Neural crest cell (in vitro differentiated cells): ENCODE data around the gene OR2V2. TPM values are rescaled to one million over a fixed set of nuclear protein-coding genes. Genes with fewer than 3 reads are reported as not detected.
A peak's percentile ranks its signal among the peaks of the same experiment; 100 is the strongest.
"Not testable (repeated sequence)": the region's sequence is repeated elsewhere in the genome, so short reads cannot be mapped to it uniquely, and the experiment has no call there.

Experiments used
- DNase-seq: peaks from one replicate; pipeline ENCODE4 v3.0.0; 2021; ENCODE audit warnings: low read depth, mixed read lengths, low spot score
- H3K27ac Mint-ChIP-seq: one replicate; pipeline ENCODE4 v1.8.0; 2021; ENCODE audit warnings: mild to moderate bottlenecking, mixed read lengths; ENCODE audit not compliant: unreplicated experiment
- H3K27me3 Mint-ChIP-seq: 2 replicates; pipeline ENCODE4 v1.8.0; 2021; ENCODE audit warnings: low read depth, mild to moderate bottlenecking, mixed read lengths
- H3K36me3 Mint-ChIP-seq: 2 replicates; pipeline ENCODE4 v1.8.0; 2021; ENCODE audit warnings: low read depth, mild to moderate bottlenecking, mixed read lengths
- H3K4me1 Mint-ChIP-seq: 2 replicates; pipeline ENCODE4 v1.8.0; 2021; ENCODE audit warnings: mixed read lengths
- H3K4me3 Mint-ChIP-seq: one replicate; pipeline ENCODE4 v1.8.0; 2021; ENCODE audit warnings: mild to moderate bottlenecking, mixed read lengths
- H3K9me3 Mint-ChIP-seq: 2 replicates; pipeline ENCODE4 v1.8.0; 2021; ENCODE audit warnings: mixed read lengths
- CTCF ChIP-seq: fragments of 200-600 bp; sonication (generic); conservative IDR thresholded peaks from 2 replicates; pipeline ENCODE4 v1.5.0; 2021; ENCODE audit warnings: antibody characterized with exemption, mild to moderate bottlenecking
- total RNA-seq: library from RNA; stranded (reverse); gene quantifications from 2 replicates; pipeline ENCODE4 v1.2.1, GENCODE V29; 2021

OR2V2 gene
- total RNA-seq, 1 donor from 2014 or later = not detected

DNA sequence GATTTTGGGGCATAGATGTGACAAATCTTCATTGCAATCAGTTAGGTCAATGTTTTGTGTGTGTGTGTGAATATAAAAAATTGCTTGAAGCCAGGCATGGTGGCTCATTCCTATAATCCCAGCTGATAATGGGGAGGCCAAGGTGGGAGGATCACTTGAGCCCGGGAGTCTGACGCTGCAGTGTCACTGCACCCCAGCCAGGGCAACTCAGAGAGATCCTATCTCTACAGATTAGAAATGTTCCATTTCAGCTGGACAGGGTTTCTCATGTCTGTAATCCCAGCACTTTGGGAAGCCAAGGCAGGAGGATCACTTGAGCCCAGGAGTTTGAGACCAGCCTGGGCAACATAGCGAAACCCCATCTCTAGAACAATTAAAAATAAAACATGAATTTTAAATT lies 11.5 kb downstream of the OR2V2 start:
- Mint-ChIP-seq H3K9me3 (peaks cover 2% of the 10 kb centered on the region), H3K27me3 (peaks cover 67% of the 10 kb centered on the region), H3K4me1 (peaks cover 14% of the 10 kb centered on the region), H3K4me3 (no peak overlapping the region), H3K27ac (no peak overlapping the region), H3K36me3 (no peaks in the 10 kb centered on the region)
- no peak for TF ChIP-seq CTCF
- no peak for DNase-seq

DNA sequence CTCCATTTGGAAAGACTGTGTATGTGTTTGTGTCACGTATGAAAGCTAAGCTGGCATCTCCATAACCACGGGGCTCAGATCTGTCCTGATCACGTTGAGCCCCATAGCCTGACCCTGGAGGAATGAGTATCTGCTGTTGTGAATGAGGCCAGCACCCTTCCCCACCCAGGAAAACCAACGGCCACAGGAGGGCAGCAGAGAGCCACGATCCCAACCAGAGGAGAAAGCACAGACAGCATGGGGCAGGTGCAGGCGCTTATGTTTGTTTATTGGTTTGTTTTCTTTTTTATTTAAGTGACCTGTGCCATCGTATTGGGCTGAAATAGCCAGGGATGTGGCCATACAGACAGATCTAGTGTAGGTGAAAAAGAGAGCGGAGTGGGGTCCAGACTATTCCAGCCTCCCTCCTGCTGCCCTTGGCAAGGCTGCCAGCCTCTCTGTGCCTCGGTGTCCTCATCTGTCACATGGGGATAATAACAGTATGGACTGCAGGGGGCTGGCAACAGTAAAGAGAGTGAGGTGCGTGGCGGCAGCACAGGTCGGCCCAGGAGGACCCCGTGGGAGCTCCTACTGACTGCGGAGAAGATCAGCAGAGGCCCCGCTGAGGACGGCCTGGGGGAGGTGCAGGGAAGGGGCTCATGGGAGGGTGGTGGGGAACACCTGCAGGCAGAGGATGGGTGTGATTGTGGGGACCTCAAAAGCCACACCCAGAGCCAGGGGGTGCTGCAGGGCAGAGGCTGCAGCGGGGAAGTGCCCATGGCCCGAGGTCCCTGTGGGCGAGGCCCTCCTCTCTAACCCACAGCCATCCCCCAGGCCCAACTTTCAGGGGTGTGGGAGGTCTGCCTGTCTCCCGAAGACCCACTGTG lies 12.1 kb downstream of the OR2V2 start:
- DNase-seq = peak; percentile 98
- Mint-ChIP-seq H3K4me3 (peak overlapping the region; percentile 71), H3K27ac (peak overlapping the region; percentile 58), H3K27me3 (peaks cover 71% of the 10 kb centered on the region), H3K36me3 (no peaks in the 10 kb centered on the region), H3K9me3 (peaks cover 2% of the 10 kb centered on the region), H3K4me1 (peaks cover 14% of the 10 kb centered on the region)
- peak; percentile 91 for TF ChIP-seq CTCF

DNA sequence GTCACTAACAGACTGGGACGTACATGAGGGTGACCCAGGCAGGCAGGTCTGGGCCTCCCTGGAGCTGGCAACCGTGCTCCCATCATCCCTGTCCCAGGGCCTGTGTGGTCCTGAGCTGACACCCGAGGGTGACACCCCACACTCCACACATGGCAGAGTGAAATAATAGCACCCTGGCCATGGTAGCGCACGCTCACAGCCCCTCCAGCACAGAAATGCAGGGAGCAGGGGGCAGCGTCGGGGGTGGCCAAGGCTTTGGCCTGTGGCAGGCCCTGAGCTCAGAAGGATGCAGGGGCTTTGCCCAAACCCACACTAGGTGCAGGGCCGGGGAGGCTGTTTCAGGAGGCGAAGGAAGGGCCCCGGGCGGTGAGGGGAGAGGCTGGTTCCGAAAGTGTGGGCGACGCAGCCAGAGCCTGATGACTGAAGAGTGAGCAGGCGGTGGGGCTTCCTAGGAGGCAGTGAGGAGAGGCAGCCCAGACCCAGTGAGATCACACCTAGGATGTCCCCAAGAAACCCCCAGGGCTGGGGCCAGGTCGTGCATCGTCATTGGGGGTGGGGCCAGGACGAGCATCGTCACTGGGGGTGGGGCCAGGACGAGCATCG lies 12.9 kb downstream of the OR2V2 start:
- Mint-ChIP-seq H3K9me3 (no peaks in the 10 kb centered on the region), H3K36me3 (no peaks in the 10 kb centered on the region), H3K4me1 (peaks cover 14% of the 10 kb centered on the region), H3K27me3 (peaks cover 78% of the 10 kb centered on the region), H3K4me3 (peak overlapping the region; percentile 44), H3K27ac (no peak overlapping the region)
- DNase-seq = no peak
- TF ChIP-seq CTCF = no peak

DNA sequence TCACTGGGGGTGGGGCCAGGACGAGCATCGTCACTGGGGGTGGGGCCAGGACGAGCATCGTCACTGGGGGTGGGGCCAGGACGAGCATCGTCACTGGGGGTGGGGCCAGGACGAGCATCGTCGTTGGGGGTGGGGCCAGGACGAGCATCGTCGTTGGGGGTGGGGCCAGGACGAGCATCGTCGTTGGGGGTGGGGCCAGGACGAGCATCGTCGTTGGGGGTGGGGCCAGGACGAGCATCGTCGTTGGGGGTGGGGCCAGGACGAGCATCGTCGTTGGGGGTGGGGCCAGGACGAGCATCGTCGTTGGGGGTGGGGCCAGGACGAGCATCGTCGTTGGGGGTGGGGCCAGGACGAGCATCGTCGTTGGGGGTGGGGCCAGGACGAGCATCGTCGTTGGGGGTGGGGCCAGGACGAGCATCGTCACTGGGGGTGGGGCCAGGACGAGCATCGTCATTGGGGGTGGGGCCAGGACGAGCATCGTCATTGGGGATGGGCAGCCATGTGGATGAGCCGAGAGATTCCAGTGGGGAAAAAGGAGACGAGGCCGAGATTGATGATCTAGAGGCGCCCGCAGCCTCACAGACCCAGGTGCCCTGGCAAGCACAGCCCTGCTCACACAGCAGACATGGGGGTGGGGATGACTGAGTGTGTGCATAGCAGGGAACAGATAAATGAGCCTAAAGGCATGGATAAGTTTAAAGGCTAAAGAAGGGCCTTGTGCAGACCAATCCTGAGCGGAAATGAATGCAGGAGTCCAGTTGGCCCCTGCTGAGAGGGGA lies 13.6 kb downstream of the OR2V2 start:
- peaks cover 79% of the 10 kb centered on the region for H3K27me3 Mint-ChIP-seq
- peaks cover 14% of the 10 kb centered on the region for H3K4me1 Mint-ChIP-seq
- H3K9me3 Mint-ChIP-seq, DNase-seq, H3K36me3 Mint-ChIP-seq: not testable (repeated sequence)
- peak overlapping the region; percentile 95 for H3K27ac Mint-ChIP-seq
- H3K4me3 Mint-ChIP-seq = peak overlapping the region; percentile 78

DNA sequence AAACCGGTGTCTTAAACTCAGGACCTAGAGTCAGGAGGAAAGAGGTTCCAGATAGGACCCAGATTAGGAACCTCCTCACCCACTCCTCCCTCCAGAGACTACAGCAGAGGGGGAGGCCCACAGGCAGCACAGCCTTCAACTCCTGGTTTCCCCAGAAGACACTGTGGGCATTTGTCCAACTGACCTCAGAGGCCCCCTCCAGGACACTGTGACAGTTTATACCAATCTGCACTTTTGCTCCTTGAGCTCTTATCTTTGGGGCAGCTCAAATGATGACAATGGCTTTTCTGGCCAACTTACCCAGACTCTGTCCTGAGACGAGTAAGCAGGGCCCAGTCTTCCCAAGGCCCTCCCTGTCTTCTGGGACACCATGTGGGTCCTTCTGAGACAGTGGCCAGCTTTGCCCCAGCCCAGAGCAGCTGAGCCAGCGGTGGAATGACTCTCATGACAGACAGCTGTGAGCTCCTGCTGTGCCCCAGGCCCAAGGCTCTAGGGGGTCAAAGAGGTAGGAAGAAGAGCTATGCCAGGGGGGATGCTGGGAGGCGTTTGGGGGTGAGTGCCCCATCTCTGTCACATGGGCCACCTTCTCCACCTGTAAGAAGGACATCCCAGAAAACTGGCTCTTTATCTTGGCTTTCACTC lies 14.3 kb downstream of the OR2V2 start:
- Mint-ChIP-seq H3K4me3 (peak overlapping the region; percentile 78), H3K36me3 (no peaks in the 10 kb centered on the region), H3K4me1 (peaks cover 14% of the 10 kb centered on the region), H3K27ac (peak overlapping the region; percentile 95), H3K27me3 (peaks cover 79% of the 10 kb centered on the region), H3K9me3 (no peaks in the 10 kb centered on the region)
- TF ChIP-seq CTCF = no peak
- DNase-seq = no peak
